T-helper 1 cell (primary cell): ENCODE results near the gene MLXIPL.
"Not testable (repeated sequence)": the region's sequence is repeated elsewhere in the genome, so short reads cannot be mapped to it uniquely, and the experiment has no call there.

Experiments
- DNase-seq, 5 donors: peaks; one replicate each; pipeline ENCODE4 v3.0.0-alpha.2; 2012 to 2020
- total RNA-seq, 4 donors: gene quantifications; one replicate each; lab custom pipeline; 2026; lab: John Stamatoyannopoulos, UW

Gene MLXIPL, protein sequence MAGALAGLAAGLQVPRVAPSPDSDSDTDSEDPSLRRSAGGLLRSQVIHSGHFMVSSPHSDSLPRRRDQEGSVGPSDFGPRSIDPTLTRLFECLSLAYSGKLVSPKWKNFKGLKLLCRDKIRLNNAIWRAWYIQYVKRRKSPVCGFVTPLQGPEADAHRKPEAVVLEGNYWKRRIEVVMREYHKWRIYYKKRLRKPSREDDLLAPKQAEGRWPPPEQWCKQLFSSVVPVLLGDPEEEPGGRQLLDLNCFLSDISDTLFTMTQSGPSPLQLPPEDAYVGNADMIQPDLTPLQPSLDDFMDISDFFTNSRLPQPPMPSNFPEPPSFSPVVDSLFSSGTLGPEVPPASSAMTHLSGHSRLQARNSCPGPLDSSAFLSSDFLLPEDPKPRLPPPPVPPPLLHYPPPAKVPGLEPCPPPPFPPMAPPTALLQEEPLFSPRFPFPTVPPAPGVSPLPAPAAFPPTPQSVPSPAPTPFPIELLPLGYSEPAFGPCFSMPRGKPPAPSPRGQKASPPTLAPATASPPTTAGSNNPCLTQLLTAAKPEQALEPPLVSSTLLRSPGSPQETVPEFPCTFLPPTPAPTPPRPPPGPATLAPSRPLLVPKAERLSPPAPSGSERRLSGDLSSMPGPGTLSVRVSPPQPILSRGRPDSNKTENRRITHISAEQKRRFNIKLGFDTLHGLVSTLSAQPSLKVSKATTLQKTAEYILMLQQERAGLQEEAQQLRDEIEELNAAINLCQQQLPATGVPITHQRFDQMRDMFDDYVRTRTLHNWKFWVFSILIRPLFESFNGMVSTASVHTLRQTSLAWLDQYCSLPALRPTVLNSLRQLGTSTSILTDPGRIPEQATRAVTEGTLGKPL
- total RNA-seq, result 0 to 0.12 (median 0) reads per million in 4 donors

DNA sequence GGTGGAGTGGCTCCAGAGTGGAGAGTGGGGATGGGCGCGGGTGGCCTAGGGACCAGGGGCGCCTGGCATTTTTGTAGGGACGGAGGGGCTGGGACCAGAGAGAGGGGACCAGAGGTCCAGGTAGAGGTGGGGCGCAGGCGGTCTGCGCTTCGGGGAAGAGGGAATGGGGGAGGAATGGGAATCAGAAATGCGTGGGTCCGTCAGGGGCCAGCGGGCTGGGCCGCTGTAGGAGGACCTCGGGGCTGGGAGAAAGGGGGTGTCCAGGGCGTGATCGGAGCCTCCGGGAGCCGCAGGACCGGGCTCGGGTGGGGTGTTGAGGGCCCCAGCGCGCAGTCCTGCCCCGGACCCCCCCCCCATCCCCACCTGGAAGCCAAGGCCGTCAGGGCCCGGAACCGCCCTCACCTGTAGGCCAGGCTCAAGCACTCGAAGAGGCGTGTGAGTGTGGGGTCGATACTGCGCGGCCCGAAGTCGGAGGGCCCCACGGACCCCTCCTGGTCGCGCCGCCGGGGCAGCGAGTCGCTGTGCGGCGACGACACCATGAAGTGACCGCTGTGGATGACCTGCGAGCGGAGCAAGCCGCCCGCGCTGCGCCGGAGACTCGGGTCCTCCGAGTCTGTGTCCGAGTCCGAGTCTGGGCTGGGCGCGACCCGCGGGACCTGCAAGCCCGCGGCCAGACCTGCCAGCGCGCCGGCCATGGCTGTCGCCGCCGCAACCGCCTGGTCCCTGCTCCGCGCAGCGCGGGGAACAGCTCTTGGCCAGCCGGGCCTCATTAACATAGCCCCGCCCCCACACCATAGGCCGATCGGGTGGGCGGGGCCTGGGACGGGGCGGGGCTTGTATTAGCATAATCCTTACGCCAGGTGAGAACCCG is at the start of gene MLXIPL:
Gene MLXIPL, minus strand, starts transcription at position 725 of the 871 bp plus-strand sequence. Its CDS starts 30 bp downstream, at position 695.
- peak; percentile 27 to 50 (median 47) for DNase-seq

DNA sequence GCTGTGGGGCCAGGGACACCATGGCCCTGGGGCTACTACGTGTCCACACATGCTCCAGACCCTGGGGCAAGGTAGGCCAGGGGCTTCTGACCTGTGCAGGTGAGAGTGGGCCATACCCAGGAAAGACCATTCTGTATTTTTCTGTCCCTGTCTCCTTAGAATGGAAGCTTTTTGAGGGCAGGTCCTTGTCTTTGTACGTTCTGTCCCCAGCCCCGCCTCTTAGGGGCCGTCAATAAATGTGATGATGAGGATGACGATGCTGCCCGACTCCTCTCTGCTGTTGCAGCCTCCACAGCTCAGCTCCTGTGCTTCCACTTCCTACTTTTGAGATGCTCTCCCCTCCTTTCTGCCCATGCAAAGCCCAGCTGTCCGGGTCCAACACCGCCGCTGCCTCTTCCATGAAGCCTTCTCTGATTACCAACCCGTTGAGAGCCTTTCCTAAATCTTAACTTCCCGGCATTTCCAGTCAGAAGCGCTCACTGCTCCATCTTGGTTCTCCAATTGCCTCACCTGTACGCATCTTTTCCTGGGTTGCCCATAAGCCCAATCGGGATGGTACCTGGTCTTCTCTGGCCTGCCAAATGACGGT is 47.6 kb upstream of the MLXIPL start:
- DNase-seq, result no peak

- DNase-seq, result no peak
Observed at GRCh38 chr7:73671322-73671661, 47.0 kb upstream of the MLXIPL start.

GRCh38 chr7:73669858-73670385 is 45.6 kb upstream of the MLXIPL start:
- DNase-seq, result no peak

DNA sequence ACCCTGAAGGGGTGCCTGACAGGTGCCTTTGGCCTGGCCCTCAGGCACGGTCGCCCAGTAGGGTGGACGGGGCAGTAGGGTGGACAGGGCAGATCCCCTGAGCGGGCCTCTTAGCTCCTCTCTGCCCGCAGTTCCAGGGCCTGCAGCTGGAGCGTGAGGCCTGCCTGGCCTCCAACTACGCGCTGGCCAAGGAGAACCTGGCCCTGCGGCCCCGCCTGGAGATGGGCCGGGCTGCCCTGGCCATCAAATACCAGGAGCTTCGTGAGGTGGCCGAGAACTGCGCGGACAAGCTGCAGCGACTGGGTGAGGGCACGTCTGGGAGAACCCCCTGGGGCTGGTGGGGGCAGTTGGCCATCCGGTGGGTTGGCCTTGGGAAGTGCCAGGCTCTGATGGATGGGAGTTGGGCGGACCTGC is 45.0 kb upstream of the MLXIPL start:
- no peak for DNase-seq

GRCh38 chr7:73668886-73669230 is 44.5 kb upstream of the MLXIPL start:
- no peak for DNase-seq

DNA sequence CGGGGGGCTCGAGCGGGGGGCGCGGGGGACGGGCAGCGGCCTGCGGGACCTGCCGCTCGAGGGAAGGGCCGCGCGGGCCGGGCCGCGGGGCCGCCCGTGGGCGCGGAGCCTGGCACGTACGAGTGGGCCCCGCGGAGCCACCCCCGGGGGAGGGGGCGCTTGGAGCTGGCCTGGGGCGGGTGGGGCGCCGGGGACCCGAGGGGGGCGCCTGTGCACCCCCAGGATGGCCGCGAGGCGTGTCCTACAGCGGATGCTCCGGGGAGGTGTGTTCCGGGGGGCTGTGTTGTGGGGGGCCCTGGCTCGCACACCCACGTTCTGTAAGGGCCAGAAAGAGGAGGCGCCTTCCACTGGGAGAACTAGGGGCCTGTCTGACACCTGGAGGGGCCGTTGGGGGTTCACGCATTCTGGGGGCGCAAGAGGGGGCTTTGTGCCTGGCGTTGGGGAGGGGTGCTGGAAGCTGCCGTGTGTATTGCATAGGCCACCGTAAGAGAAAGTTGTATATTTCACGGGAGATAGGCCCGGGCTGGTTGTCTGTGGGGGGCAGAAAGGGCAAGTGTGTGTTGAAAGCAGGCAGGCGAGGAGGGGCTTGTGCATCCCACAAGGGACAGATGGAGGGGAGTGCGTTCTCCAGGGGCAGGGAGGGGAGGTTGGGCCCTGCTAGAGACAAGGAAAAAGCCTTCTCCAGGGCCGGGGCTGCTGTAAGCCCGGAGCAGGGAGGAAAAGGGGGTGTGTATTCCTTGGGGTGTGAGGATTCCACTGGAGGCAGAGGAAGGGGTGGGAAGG is 44.0 kb upstream of the MLXIPL start:
- no peak for DNase-seq

DNA sequence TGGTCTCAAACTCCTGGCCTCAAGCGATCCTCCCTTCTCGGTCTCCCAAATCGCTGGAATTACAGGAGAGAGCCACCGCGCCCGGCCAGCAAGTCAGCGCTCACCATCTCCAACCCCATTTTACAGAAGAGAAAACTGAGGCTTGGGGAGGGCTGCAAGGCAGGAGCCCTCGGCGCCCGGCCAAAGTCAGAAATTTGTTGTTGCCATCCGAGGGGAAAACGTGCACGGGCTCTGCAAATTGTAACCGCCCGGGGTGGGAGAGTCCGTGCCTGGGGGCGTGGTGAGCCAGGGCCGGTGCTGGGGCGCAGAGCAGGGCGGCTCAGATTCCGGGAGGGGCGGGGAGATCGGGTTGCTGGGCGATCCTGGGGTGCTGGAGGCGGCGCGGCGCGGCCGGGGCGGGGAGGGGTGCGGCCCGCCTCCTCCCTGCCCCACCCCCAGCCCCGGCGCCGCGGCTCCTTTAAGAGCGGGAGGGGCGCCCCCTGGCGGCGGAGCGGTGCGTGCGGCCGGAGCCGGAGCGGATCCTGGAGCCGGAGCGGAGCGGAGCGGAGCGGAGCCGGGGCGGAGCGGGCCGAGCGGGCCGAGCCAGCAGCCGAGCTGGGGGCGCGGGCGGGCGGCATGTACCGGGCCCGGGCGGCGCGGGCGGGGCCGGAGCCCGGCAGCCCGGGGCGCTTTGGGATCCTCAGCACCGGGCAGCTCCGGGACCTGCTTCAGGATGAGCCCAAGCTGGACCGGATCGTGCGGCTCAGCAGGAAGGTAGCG is 43.2 kb upstream of the MLXIPL start, which contains the start of gene VPS37D:
Gene VPS37D, plus strand, starts transcription at position 488 of the 759 bp plus-strand sequence. Its CDS starts 128 bp downstream, at position 616.
- peak; percentile 88 to 94 (median 90) for DNase-seq

DNA sequence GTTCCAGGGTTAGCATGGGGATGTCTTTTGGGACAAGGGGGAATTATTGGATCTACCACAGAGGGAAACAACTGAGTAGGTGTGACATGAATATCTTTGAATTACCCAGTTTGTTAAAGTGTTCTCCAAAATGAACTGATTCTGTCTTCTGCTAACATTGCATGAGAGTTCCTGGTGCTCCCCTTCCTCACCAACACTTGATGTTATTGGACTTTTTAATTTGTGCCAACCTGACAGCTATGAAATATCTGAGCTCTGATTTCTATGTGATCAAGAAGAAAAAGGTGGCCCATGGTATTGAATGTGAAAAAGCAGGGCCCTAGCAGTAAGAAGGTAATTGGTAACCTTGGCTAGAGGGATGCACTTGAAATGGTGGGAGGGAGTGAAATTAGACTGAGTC is 38.7 kb upstream of the MLXIPL start:
- no peak for DNase-seq

GRCh38 chr7:73660594-73660993 is 36.3 kb upstream of the MLXIPL start:
- DNase-seq, result not testable (repeated sequence)

DNA sequence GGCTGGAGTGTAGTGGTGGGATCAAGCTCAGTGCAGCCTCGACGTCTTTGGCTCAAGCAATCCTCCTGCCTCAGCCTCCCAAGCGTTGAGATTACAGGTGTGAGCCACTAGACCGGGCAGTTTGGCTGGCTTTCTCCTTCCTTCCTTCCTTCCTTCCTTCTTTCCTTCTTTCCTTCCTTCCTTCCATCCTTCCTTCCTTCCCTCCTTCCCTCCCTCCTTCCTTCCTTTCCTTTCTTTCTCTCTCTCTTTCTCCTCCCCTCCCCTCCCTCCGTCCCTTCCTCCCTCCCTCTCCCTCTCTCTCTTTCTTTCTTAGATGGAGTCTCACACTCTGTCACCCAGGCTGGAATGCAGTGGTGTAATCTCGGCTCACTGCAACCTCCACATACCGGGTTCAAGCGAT is 35.7 kb upstream of the MLXIPL start:
- no peak for DNase-seq

DNA sequence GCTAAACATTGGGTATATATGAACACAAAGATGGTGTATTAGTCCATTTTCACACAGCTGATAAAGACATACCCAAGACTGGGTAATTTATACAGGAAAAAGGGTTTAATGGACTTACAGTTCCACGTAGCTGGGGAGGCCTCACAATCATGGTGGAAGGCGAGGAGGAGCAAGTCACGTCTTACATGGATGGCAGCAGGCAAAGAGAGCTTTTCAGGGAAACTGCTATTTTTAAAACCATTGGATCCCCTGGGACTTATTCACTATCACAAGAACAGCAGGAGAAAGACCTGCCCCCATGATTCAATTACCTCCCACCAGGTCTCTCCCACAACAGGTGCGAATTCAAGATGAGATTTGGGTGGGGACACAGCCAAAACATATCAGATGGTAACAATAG is 31.0 kb upstream of the MLXIPL start:
- DNase-seq, result not testable (repeated sequence)

DNA sequence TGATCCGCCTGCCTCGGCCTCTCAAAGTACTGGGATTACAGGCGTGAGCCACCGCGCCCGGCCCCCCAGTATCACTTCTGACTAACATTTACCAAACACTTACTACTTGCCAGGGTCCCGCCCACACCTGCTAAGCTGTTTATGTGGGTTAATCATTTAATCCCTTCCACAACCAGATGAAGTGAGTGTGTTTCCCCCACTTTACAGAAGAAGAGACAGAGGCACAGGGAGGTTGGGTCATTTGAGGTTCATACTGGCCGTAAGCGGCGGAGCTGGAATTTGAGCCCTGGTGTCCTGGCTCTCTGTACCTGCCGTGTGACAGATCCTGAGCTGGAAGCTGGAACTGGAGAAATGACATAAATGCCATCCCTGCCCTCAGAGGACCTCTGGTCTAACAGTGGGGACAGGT is 28.2 kb upstream of the MLXIPL start:
- no peak for DNase-seq

GRCh38 chr7:73650524-73650923 is 26.2 kb upstream of the MLXIPL start:
- no peak for DNase-seq

GRCh38 chr7:73649576-73649975 is 25.3 kb upstream of the MLXIPL start:
- no peak for DNase-seq

- no peak for DNase-seq
Observed at GRCh38 chr7:73648593-73649332, 24.4 kb upstream of the MLXIPL start.

DNA sequence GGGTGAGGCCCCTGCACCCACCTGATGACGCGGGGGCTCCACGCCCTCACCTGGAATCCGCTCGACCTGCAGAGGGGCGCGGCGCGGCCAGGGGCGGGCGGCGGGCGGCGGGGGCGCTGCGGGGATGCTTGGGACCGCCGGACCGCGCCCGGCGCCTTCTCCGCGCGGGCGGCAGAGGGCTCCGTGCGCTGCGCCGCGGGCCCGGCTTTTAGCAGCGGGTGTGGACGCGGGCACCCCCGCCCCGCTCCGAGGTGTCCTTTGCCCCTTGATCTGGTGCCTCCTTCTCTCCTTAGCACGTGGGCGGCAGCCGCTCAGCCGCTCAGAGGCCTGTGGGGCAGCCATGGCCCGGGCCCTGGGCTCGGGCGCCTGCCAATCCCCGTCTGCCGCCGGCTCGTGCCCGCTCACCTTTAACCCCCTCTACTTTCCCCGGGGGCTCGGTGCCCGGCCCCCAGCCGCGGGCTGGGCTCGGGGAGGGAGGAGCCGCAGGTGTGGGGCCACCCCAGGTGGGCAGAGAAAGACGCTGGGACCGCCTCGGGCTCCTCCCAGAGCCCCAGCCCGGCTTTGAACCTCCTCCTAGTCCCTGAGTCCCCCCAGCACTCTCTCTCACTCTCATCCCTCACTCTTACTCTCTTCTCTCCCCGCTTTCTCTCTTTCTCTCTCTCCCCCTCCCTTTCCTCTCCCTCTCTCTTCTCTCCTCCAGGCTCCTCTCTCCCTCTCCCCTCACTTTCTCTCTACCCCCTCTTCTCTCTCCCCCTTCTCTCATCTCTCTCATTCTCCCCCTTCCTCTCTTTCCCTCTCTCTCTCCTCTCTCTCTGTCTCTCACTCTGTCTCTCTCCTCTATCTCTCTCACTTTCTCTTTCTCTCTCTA is 23.6 kb upstream of the MLXIPL start:
- peak in 1 of 5 donors; percentile 36 for DNase-seq
